Activated T-cell treated with anti-CD3 and anti-CD28 coated beads for 1 hour (primary cell): ENCODE measurements around the gene RPTOR.

Source experiments
- DNase-seq: peaks from one replicate; pipeline ENCODE4 v3.0.0-alpha.2; 2020; ENCODE audit warnings: low read depth

The RPTOR gene

DNA sequence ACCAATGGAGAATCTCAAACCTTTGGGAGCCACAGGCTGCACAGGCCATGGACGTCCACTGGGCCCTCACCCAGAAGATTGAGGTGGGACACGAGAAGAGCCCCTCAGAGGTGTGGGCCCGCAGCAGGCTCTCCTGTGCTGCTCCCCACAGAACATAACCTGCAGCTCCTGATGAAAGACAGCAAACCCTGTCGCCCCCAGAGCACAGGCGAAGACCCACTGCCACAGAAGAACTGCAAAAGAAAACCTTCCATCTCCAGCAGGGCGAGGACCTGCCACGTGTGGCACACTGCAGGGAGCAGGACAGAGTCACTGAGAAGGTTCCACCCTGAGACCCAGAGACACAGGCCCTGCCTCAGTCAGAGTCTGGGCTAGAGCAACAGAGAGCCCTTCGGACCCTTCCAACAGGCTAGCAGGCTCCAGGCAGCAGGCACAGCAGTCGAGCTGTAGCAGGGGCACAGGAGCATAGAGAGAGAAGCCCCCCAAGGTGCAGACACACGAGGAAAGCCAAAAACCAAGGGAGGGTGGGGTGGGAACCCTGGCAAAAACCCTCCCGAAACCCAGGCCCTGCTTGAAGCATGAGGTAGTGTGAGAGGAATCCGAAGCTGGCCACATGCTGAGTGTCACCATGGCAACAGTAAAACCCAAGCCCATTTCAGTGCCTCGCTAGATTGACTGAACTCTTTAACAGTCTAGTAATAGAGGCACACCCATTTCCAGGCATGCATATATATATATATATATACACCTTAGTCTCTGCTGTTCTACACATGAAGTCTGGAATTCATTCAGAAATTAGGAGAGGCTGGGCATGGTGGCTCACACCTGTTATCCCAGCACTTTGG is 387.0 kb downstream of the RPTOR start:
- no peak for DNase-seq

DNA sequence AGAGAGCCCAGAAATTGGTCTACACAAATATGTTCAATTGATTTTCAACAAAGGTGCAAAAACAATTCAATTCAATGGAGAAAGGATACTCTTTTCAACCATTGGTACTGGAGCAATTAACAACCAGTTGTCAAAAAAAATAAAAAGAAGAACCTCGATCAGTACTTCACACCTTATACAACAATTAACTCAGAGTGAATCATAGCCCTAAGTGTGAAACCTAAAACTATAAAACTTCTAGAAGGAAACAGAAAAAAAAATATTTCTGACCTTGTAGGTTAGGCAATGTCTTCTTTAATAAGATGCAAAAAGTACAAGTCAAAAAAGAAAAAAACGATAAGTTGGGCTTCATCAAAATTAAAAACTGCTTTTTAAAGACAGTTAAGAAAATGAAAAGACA is 390.9 kb downstream of the RPTOR start:
- no peak for DNase-seq

DNA sequence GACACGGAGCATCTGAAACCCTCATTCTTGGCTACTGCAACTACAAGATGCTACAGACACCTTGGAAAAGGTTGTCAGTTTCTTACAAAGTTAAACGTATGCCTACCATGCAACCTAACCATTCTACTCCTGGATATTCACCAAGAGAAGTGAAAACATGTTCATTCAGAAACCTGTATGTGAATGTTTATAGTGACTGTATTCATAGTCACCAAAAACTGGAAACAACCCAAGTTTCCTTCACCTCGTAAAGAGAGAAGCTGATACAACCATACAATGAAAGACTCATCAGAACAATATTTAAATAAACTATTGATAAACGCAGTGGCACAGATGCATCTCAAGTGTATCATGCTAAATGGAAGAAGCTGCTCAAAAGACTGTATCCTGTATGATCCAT is 391.6 kb downstream of the RPTOR start:
- no peak for DNase-seq

DNA sequence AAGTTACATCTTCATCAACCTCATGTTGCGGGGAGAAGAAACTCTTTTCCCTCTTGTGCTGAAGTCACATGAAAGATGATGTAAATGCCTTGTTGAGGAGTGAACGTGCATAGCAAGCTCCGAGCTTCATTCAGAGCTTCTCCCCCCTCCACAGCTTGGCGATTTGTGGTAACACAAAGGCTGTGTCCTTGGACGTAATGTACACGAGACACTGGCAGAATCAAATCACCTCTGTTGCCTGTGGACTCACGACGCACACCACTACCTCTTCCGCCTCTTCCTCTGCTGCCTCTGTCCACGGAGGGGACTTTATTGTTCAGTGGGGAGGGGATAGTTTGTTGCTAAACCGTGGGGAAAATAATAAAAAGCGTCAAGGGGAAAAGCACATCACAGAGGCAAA is 392.1 kb downstream of the RPTOR start:
- no peak for DNase-seq

DNA sequence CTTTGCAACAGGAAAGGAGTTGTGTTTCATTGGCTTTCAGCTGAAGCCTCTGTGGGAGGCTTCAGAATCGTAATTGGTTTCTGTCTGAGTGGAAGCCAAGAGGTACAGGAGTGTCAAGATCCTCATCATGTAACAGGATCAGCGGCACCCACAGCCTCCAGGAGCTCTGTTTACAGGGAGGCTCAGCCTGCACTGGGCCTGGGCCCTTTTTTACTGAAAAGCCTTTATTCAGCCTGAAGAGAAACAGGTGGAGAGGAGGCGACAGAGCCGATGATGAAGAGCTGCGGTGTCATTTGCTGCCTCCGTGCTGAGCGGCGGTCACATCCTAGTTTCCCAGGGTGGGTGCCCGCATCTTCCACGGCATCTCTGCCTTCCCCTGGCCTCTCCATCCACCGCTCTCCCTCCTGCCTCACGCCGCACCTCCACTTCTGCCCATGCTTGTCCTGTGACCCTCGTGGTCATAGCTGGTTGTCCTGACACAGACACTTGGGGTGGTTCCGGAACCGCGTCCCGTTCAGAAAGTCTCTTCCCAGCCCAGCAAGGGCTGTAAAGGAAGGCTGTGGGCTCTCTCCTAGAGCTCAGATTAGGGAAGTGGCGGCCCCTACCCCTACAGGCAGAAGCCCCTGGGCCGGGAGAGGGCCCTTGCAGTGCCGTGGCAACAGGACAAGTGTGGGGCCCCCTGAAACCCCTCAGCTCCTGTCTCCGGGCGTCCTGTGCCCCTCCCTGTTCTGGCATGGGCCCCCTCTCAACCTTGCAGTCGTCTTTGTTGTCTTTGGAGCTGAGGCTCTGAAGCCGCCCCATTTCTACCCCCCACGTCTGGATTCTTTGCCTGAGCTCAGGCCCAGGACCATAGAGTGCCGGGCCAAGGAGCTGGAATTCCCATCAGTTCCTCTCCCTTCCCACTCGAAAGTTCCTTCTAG is 393.1 kb downstream of the RPTOR start:
- no peak for DNase-seq

DNA sequence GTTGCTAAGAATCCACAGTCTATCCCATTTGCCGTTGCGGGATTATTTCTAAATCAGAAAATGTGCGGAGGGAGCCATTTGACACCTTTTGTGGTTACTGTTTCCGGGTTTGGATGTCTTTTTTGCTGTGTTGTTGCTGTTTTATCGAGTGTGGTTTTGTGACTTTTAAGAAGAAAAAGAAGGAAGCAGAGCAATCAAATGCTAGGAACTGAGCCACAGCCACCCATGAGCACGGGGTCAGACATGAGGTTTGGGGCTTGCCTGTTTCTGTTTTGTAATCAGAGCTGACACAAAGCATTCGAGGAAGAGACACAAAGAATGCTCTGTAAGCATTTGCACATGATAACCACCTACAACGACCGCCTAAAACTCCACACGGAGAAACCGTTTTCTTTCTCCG is 393.9 kb downstream of the RPTOR start:
- DNase-seq = no peak

DNA sequence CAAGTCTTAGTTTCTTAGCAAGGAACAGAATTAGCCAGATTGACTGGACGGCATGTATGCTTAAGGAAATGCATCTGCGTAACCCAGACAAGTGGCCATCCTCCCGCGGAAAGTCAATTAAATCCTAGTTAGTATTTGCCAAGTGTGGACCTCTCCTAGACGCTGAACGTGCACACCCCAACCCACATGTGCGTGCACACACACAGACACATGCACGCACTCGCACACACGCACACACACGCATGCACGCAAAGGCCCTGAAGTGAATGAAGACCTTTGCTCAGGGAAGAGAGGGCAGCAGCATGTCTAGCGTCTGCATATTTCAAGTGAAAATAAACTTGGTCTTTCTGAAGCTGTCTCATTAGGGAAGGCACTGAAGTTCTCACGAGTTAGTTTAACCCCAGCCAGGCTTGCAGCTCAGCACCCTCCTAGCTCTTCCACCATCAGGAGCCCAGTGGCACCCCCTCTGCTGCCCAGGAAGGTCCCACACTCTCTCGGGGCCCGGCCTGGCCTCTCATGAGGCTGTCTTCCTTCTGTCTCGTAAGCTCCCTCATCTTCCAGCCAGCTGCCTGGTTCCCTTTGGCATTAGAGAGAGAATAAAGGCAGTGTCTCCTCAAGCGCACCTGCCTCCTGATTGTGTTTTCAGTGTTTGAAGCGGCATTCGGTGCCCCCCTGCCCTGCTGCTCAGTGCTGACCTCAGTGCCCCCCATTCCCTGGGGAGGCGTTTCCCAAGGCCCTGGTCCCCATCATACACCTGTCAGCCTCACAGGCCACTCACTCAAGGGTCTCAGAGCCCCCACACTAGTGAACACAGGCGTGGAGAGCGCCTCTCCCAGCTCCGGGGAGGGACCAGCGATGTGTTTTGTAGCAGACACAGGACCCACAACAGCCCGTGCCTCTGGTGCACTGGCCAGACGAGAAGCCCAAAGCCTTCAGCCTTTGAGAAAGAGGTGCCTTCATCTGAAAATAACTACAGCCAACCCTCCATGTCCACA is 394.8 kb downstream of the RPTOR start:
- no peak for DNase-seq

DNA sequence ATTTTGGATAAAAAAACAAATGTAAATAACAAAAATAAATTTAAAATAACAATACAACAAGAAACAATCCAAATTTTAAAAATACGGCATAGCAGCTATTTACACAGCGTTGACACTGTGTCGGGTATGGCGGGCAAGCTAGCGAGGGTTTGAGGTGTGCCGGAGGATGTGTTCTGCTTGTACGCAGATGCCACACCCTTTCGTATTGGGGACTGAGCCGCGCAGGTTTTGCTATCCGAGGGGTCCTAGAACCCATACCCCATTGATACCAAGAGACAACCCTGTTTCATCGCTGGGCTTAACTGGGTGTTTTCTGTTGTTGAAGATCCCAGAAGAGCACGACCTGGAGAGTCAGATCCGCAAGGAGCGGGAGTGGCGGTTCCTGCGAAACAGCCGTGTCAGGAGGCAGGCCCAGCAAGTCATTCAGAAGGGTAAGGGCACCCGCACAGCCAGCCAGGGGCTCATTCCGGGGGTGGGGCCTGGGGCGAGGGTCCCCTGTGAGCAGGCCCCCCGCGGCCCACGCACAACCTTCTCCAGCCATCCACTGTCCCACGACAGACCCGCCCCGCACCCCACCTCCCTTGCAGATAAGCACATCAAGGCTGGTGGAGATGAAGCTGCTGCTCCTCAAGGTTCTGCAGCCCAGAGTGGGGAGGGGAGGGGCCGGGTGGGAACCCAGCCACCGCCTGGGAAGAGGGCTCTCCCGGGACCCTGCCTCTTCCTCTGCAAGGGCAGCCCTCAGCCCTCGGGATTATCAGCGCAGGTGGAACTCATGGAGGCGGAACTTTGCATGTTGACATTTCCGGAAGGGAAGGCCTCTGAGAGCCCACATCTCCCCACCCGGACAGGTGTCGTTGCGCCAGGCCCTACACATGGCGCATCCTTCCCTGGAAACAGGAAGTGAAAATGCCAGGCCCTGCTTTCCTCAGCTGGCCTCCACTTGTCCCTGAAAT is 395.8 kb downstream of the RPTOR start:
- DNase-seq = no peak

DNA sequence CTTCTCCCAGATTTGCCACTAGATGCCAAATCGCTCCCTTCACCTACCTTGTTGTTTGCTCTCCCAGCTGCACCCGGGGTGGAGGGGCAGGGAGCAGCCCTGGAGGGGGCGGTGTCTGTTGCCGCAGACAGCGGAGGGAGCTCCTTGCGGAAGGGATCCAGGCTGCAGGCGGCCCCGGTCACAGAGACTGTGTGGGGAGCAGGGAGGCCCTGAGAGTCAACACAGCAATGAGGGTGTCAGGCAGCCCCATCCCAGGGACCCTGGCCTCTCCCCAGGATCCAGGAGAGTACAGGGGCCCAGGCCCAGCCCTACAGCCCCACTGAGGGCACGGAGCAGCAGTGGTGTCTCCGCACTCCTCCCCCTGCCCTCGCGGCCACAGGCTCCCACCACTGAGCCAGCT is 396.5 kb downstream of the RPTOR start:
- no peak for DNase-seq

DNA sequence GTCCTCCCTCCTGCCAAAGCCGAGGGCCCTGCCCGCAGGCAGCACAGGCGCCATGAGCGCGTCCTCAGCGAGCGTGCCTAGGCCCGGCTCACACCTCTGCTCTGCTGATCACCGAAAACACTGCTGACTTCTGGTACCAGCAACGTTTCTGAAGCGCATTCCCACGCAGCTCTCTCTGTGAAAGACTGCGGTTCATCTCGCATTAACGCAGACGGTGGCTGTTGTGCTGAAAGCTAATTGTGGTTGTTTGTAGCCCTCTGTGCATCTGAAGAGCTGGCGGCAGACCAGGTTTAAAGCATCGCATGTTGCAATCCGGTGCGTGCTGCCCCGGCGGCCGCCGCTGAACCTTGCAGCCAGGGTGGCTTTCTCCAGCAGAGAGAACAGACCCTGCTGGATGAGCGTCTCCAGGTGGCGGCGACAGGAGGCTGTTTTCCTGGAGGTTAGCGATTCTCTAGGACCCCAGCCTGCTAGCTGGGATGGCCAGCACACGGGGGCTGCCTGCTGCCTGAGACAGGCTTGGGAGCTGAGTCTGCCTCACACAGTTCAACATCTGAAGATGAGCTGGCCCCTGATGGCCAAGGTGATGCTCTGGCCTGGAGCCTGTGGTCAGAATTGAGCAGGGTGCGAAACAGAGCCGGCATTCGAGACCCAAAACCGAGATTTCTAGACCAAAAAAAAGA is 397.2 kb downstream of the RPTOR start:
- DNase-seq = no peak

DNA sequence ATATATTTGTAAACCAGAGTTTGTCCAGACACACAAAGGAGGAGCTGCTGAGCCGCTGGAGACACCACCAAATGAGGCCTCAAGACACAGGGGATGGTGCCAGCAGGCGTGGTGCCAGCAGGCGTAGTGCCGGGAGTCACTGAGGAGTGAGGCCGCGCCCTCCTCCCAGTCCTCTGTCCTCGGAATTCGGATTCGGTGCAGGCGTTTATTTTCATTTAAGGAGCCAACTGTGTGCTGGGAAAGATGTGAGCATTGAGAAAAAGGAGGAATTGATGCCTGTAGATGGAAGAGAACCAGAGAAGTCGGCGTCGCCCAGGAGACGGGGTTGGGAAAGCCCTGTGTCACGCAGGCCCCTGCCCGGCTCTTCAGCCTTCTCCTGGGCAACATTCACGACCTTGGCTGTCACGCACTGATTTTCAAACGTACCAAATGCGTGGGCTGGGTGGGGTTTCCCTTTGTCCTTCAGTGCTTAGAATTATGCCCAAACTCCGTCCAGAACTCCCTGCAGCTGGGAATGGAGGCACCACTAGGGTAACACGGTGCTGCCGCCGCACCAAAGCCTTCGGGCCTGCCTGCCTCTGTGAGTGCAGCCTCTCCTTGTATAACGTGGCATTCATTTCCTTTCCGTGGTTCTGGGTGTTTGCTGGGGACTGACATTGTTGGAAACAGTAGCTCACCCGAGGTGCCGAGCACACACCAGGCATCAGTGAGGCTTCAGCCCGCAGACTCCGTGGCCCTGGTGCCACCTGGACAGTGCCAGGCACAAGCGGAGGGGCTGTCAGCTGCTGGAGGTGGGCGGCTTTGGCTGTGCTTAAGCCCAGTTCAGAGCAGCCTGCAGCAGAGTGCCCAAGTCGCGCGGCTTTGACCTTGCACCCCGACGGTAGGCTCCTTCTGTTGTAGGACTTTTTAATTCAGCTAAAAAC is 398.0 kb downstream of the RPTOR start:
- DNase-seq = no peak

DNA sequence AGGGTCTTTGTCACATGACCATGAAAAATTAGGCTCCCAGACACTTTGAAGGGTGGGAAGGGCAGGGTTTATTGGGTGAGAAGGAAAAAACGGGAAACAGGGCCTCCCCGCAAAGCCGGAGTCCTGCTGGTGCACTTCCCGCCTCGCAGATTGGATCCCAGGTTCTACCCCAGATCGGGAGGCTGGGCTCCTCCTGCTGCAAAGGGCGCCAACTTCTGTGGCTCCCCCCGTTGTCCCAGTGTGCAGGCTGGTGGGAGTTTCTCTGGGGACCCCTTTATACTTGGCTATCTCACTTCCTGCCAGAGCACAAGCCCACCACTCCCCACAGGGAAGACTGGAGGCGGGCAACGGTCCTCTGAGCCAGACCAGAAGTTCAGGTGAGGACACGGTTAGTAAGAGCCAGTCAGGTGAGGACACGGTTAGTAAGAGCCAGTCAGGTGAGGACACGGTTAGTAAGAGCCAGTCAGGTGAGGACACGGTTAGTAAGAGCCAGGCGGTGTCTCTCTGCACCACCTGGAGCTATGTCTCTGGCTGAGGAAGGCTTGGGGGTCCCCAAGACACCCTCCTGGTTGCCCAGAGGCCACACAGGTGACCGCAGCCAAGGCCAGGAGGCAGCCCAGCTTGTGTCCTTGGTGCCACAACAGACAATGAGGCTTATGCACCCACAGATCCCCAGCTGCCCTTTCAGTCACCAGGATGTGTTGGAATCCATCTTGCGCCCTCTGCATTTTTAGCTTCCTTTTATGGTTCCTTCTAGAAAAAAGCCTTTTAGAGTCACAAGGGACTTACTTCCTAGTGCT is 398.9 kb downstream of the RPTOR start:
- no peak for DNase-seq

DNA sequence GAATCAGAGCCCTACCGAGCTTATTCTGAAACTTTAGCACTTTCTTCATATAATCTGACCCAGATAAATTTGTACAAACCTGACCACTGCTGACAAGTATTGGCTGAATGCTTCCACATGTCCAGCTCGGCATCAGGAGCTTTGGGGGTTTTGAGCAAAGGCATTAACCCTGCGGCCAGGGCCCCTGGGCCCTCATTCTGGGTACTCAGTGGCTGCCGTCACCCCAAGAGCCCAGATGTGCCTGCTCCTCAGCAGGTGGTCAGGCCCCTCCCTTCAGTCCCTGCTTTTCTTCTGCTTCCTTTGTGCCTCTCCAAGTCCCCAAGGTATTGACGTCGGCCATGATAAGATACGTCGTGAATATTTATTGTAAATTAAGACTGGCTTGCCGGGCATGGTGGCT is 399.7 kb downstream of the RPTOR start:
- DNase-seq = no peak

DNA sequence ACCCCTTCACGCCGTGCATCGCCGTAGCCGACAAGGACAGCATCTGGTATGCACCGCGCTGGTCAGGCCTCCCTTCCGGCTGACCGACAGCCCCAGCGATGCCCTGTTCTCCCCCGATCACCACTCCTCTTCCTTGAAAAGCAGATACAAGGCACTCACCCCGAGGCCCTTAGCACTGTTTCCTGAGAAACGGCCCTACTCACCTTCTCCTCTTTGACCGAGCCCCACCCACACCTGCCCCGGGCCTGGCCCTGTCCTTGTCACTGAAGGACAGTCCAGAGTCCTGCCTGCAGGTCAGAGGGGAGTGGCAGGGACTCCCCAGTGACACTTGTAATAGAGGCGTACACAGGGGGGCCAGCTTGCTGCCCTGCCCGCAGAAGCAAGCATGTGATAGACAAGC is 401.1 kb downstream of the RPTOR start:
- DNase-seq = no peak

DNA sequence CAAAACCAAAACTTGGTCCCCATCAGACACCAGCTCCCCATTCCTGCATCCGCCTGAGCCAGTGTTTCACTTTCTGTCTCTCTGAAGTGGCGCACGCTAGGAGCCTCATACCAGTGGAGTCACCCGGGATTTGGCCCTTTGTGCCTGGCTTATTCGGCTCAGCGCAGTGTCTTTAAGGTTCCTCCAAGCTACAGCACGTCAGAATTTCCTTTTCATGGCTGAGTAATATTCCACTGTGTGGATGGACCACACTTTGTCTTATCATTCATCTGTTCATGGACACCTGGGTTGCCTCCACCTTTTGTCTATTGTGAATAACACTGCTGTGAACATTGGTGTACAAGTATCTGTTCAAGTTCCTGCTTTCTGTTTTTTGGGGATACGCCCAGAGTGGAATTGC is 401.8 kb downstream of the RPTOR start:
- no peak for DNase-seq

DNA sequence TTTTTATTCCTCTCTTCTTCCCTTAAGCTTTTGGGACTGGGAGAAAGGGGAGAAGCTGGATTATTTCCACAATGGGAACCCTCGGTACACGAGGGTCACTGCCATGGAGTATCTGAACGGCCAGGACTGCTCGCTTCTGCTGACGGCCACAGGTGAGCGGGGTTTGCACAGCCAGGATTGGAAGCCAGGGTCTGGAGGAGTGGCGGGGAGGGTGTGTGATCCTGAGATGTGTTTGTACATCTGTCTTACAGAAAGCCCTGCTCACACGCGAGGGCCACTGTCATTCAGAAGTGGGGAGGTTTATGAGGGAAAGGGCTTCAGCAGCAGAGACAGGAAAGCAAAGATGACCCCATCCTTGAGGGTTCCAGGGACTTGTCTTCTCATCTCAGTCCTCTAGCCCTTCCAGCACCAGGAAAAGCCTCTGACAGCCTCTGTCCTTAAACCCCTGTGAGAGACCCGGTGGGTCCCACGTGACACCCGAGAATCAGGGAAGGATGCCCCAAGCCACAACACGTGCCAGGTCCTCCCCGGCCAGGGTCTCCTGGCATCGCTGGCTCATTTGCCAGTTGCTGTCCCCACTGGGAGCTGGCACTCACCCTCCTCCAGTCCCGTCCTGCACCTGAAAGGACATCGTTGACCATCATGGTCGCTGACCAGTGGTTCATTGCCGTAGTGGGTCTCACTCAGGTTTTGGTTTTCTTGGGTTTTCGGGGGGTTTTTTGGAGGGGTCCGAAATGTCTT is 402.7 kb downstream of the RPTOR start:
- no peak for DNase-seq
